Spleen (tissue), 11 donors: ENCODE results near the gene MGAT5. TPM values are rescaled to one million over a fixed set of nuclear protein-coding genes. Genes with fewer than 3 reads are reported as not detected.

ENCODE experiments used
- DNase-seq: peaks from one replicate; pipeline ENCODE4 v3.0.0-alpha.2; 2020
- H3K27ac ChIP-seq, 8 donors: fragments of 200-600 bp; sonication (generic) in 7 of 8; 1 replicate in 4 of 8; 2 replicates in 4 of 8; pipeline versions ENCODE4 v1.5.0 to v1.8.0; 2016 to 2021; ENCODE audit warnings: inconsistent platforms in 4 of 8, mild to moderate bottlenecking in 4 of 8, moderate library complexity in 1 of 8
- H3K27me3 ChIP-seq, 7 donors: fragments of 200-600 bp; sonication (generic) in 6 of 7; replicated peaks in 1 of 7; 1 replicate in 4 of 7; 2 replicates in 3 of 7; pipeline versions ENCODE4 v1.5.0 to v1.8.0; 2016 to 2021; ENCODE audit warnings: inconsistent platforms in 3 of 7, mild to moderate bottlenecking in 1 of 7
- H3K36me3 ChIP-seq, 6 donors: fragments of 200-600 bp; sonication (generic) in 5 of 6; 1 replicate in 4 of 6; 2 replicates in 2 of 6; pipeline versions ENCODE4 v1.5.0 to v1.8.0; 2016 to 2021; ENCODE audit warnings: inconsistent platforms in 2 of 6
- H3K4me1 ChIP-seq, 6 donors: fragments of 200-600 bp; sonication (generic) in 5 of 6; 1 replicate in 3 of 6; 2 replicates in 3 of 6; pipeline versions ENCODE4 v1.5.0 to v1.8.0; 2016 to 2021; ENCODE audit warnings: inconsistent platforms in 3 of 6
- H3K4me3 ChIP-seq, 8 donors: fragments of 200-600 bp; sonication (generic) in 7 of 8; 1 replicate in 4 of 8; 2 replicates in 4 of 8; pipeline versions ENCODE4 v1.5.0 to v1.8.0; 2016 to 2021; ENCODE audit warnings: inconsistent platforms in 4 of 8, mild to moderate bottlenecking in 4 of 8, moderate library complexity in 2 of 8
- H3K9me3 ChIP-seq, 8 donors: fragments of 200-600 bp; sonication (generic) in 7 of 8; 1 replicate in 4 of 8; 2 replicates in 4 of 8; pipeline versions ENCODE4 v1.5.0 to v1.8.0; 2016 to 2021; ENCODE audit warnings: inconsistent platforms in 4 of 8
- CTCF ChIP-seq, 11 experiments: fragments of 200-600 bp in 7 of 11; fragments of 450-650 bp in 4 of 11; sonication (generic) in 4 of 11; IDR thresholded peaks in 8 of 11; conservative IDR thresholded peaks in 3 of 11; 1 replicate in 7 of 11; 2 replicates in 4 of 11; pipeline versions ENCODE4 v1.4.0 to v1.8.0; 2016 to 2021; ENCODE audit warnings: antibody characterized with exemption in 11 of 11, inconsistent platforms in 4 of 11, mild to moderate bottlenecking in 1 of 11
- POLR2A ChIP-seq, 3 donors: fragments of 450-650 bp; IDR thresholded peaks; one replicate each; pipeline ENCODE4 v1.5.1; 2017; ENCODE audit warnings: antibody characterized with exemption in 3 of 3, mild to moderate bottlenecking in 1 of 3
- POLR2AphosphoS5 ChIP-seq, 3 donors: sonication (generic); formaldehyde crosslinking; IDR thresholded peaks; one replicate each; pipeline ENCODE4 v1.5.1; 2017; ENCODE audit warnings: antibody characterized with exemption in 3 of 3
- WGBS, 5 donors: extraction: QIAGEN DNeasy Blood & Tissue Kit in 3 of 5; methylation state at CpG; one replicate each; pipeline versions ENCODE4 v1.1.5 to v1.1.7; 2013 to 2018; 5-methylcytosine and 5-hydroxymethylcytosine counted together
- intact Hi-C: fragments of 100-400 bp; cut with DNase I; formaldehyde crosslinking; loops from one replicate; pipeline ENCODE4 v1.15.0; 2023; ENCODE audit warnings: low total_unique reads
- polyA plus RNA-seq, 3 donors: library from polyadenylated mRNA; stranded (reverse); fragments of 200-250 nt; gene quantifications; one replicate each; pipeline ENCODE4 v1.2.1, GENCODE V29; 2013
- total RNA-seq, 7 donors: library from RNA; depleted of rRNA in 3 of 7; stranded (reverse); fragments of >200 nt in 3 of 7; fragmentation: NEBNext Ultra II Directional in 4 of 7; extraction: Animal tissue kit (Norgen Biotek cat#: 25700) in 4 of 7; gene quantifications; one replicate each; pipeline versions ENCODE4 v1.1.0 to v1.2.1, GENCODE V29; 2016 to 2021
- donor health status: healthy with polysubstance abuse.
- donor health status: DM: no; HTN: no; CAD: no; lungs with moderate emphysema.
- donor health status: DM: no; HTN: no; CAD: no.
- donor health status: Bipolar disorder and iron deficiency.
- donor health status: healthy.
- donor health status: DM: no; HTN: no; CAD: no.
- donor health status: DM: yes; HTN: yes; CAD: no.

The MGAT5 gene
- total and polyA plus RNA-seq, 10 donors: 11.2 to 110 (median 91.9) TPM

GRCh38 chr2:134259994-134260393 is 6.1 kb downstream of the MGAT5 start:
- 73 to 88% (median 84%) methylated on average over 8 of the region's 8 CpGs for WGBS, 5 donors
- H3K27ac ChIP-seq: peak overlapping the region; percentile 42 to 90 (median 80)
- H3K4me1 ChIP-seq: peaks cover 36 to 99% (median 79%) of the 10 kb centered on the region in 6 donors
- TF ChIP-seq CTCF (IDR thresholded peaks at IDR 0.05 in 8 of 11, conservative IDR thresholded peaks at IDR 0.05 in 3 of 11) (no peak), POLR2A (IDR thresholded peaks at IDR 0.05) (no peak), POLR2AphosphoS5 (IDR thresholded peaks at IDR 0.05) (no peak)
- H3K9me3 ChIP-seq: no peaks in the 10 kb centered on the region
- H3K4me3 ChIP-seq: peak overlapping the region in 1 of 8 donors; percentile 59
- H3K36me3 ChIP-seq: peaks cover 0 to 12% (median 0%) of the 10 kb centered on the region in 6 donors
- H3K27me3 ChIP-seq: no peaks in the 10 kb centered on the region
- no peak for DNase-seq
- intact Hi-C loops: no loop called here

- WGBS, 5 donors: 78 to 100% (median 84%) methylated on average over 2 of the region's 2 CpGs
- Histone ChIP-seq H3K9me3 (no peaks in the 10 kb centered on the region), H3K27me3 (no peaks in the 10 kb centered on the region), H3K4me1 (peaks cover 36 to 99% (median 79%) of the 10 kb centered on the region in 6 donors), H3K36me3 (peaks cover 0 to 12% (median 0%) of the 10 kb centered on the region in 6 donors), H3K4me3 (no peak overlapping the region), H3K27ac (peak overlapping the region; percentile 73 to 90 (median 81))
- intact Hi-C loops: no loop called here
- DNase-seq: no peak
- TF ChIP-seq CTCF (IDR thresholded peaks at IDR 0.05 in 8 of 11, conservative IDR thresholded peaks at IDR 0.05 in 3 of 11): no peak
- TF ChIP-seq POLR2A (IDR thresholded peaks at IDR 0.05): no peak
- no peak for TF ChIP-seq POLR2AphosphoS5 (IDR thresholded peaks at IDR 0.05)
Observed at GRCh38 chr2:134260713-134261112, 6.8 kb downstream of the MGAT5 start.

GRCh38 chr2:134261398-134262131 is 7.7 kb downstream of the MGAT5 start:
- no peak for DNase-seq
- H3K4me1 ChIP-seq: peaks cover 36 to 100% (median 76%) of the 10 kb centered on the region in 6 donors
- H3K4me3 ChIP-seq: no peak overlapping the region
- H3K9me3 ChIP-seq: no peaks in the 10 kb centered on the region
- TF ChIP-seq POLR2AphosphoS5 (IDR thresholded peaks at IDR 0.05) (peak in 1 of 3 donors; percentile 32), POLR2A (IDR thresholded peaks at IDR 0.05) (no peak)
- intact Hi-C loops: no loop called here
- no peaks in the 10 kb centered on the region for H3K27me3 ChIP-seq
- H3K27ac ChIP-seq: peak overlapping the region; percentile 73 to 90 (median 81)
- 61 to 74% (median 72%) methylated on average over 6 of the region's 6 CpGs for WGBS, 5 donors
- peaks cover 0 to 13% (median 0%) of the 10 kb centered on the region in 6 donors for H3K36me3 ChIP-seq

DNA sequence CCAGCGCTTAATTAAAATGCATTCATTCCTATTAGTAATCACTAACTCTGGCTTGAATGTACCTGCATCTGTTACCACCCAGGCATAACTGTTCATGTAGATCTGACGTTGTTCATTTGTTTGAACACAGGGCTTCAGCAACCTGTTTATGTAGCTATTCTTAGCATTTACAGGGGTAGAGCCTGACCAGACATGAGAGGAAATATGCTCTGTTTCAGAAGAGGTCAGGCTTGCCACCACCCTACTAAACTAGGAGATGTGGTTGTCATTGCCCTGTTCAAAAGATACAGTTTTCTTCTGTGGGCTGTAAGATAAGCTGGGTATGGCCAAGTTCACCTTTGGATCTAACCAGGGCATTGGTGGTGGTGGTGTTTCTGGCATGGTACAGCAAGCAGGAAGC is 8.8 kb downstream of the MGAT5 start:
- H3K27me3 ChIP-seq: no peaks in the 10 kb centered on the region
- 62 to 89% (median 78%) methylated on average over 2 of the region's 2 CpGs for WGBS, 5 donors
- TF ChIP-seq POLR2AphosphoS5 (IDR thresholded peaks at IDR 0.05): peak in 1 of 3 donors; percentile 80
- TF ChIP-seq POLR2A (IDR thresholded peaks at IDR 0.05): no peak
- peaks cover 0 to 13% (median 0%) of the 10 kb centered on the region in 6 donors for H3K36me3 ChIP-seq
- DNase-seq: no peak
- intact Hi-C loops: no loop called here
- no peak overlapping the region for H3K4me3 ChIP-seq
- H3K9me3 ChIP-seq: no peaks in the 10 kb centered on the region
- H3K4me1 ChIP-seq: peaks cover 36 to 98% (median 71%) of the 10 kb centered on the region in 6 donors
- peak overlapping the region; percentile 49 to 90 (median 81) for H3K27ac ChIP-seq

DNA sequence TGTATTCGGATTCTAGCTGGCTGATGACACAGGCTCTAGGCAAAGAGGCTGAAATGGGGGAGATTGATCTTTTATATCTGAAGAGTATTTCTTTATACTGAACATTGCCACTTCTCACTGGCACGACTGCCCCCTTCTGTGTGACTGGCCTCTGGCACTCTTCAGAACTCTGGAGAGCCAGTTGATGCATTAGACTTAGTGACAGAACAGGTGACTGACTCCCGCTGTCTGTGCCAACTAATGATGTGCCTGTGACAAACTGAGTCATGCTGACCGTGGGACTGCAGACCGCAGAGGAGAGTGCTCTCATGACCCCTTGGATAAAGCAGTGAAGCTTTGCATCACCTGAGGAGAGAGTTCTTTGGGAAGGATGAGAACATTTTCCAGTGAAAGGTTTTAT is 14.4 kb downstream of the MGAT5 start:
- peak overlapping the region in 3 of 8 donors; percentile 7 to 90 (median 14) for H3K27ac ChIP-seq
- TF ChIP-seq POLR2A (IDR thresholded peaks at IDR 0.05) (no peak), CTCF (IDR thresholded peaks at IDR 0.05 in 8 of 11, conservative IDR thresholded peaks at IDR 0.05 in 3 of 11) (no peak), POLR2AphosphoS5 (IDR thresholded peaks at IDR 0.05) (no peak)
- no peaks in the 10 kb centered on the region for H3K9me3 ChIP-seq
- H3K4me1 ChIP-seq: peaks cover 12 to 98% (median 42%) of the 10 kb centered on the region in 6 donors
- no peak for DNase-seq
- H3K27me3 ChIP-seq: no peaks in the 10 kb centered on the region
- 88 to 95% (median 93%) methylated on average over 5 of the region's 5 CpGs for WGBS, 5 donors
- peaks cover 0 to 45% (median 4%) of the 10 kb centered on the region in 6 donors for H3K36me3 ChIP-seq
- intact Hi-C loops: no loop called here
- H3K4me3 ChIP-seq: no peak overlapping the region
